HG03060 (cell line): Measurements from ENCODE around the gene PCDHB13.

Experiments
- ATAC-seq: cut with Tn5 transposase; IDR thresholded peaks from one replicate; pipeline ENCODE4 v1.9.1; 2021; ENCODE audit warnings: low read depth, moderate number of reproducible peaks; ENCODE audit not compliant: unreplicated experiment

The PCDHB13 gene

GRCh38 chr5:141260458-141261237 is 46.9 kb downstream of the PCDHB13 start:
- no peak for ATAC-seq

DNA sequence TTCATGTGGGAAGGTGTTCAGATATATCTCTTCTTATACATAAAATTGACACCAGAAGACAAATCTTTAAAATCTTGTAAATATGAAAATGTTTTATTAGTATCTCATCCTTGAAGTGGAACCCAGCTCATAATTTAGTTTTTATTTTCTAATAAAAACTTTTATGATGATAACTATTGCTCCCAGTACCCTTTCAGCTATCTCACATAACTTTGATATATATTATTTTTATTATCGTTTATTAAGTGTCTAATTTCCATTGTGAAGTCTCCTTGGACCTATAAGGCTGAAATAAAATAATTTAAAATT is 47.5 kb downstream of the PCDHB13 start:
- no peak for ATAC-seq
